Measurements from ENCODE around the gene RABEP1.
"Not testable (repeated sequence)": the region's sequence is repeated elsewhere in the genome, so short reads cannot be mapped to it uniquely, and the experiment has no call there.

The RABEP1 gene, protein sequence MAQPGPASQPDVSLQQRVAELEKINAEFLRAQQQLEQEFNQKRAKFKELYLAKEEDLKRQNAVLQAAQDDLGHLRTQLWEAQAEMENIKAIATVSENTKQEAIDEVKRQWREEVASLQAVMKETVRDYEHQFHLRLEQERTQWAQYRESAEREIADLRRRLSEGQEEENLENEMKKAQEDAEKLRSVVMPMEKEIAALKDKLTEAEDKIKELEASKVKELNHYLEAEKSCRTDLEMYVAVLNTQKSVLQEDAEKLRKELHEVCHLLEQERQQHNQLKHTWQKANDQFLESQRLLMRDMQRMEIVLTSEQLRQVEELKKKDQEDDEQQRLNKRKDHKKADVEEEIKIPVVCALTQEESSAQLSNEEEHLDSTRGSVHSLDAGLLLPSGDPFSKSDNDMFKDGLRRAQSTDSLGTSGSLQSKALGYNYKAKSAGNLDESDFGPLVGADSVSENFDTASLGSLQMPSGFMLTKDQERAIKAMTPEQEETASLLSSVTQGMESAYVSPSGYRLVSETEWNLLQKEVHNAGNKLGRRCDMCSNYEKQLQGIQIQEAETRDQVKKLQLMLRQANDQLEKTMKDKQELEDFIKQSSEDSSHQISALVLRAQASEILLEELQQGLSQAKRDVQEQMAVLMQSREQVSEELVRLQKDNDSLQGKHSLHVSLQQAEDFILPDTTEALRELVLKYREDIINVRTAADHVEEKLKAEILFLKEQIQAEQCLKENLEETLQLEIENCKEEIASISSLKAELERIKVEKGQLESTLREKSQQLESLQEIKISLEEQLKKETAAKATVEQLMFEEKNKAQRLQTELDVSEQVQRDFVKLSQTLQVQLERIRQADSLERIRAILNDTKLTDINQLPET

DNA sequence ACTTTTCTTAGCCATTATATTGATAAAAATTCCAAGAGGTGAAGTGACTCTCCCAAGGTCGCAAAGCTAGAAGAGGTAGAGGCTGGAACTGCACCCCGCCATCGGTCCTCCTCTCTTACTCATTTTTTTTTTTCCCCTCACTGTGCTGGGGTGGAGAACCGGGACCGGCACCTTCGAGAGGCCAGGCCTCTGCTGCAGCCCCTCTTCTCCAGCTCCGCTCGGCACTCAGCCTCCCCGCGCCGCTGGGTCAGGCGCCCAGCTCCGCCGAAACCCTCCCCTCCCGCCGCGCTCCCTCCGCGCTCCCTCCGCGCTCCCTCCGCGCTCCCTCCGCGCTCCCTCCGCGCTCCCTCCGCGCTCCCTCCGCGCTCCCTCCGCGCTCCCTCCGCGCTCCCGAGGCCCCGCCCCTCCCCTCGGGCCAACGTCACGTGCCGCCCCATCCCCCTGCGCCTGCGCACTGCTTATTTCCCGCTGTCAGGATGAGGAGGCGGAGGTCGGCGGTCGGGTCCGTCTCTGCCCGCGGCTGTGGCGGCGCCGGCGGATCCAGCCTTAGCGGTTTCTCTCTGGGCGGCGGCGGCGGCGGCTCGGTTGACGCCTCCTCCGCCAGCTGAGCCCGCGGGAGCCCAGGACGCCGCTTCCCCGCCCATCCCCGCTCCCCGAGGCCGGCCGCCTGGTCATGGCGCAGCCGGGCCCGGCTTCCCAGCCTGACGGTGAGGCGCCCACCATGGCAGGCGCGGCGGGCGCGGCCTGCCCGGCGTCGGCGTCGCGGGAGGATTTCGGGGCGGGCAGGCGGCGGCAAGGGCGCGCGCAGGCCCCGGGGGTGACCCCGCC, at the start of gene RABEP1:
TSS of gene RABEP1 (plus strand) at position 471 of the 828 bp plus-strand sequence. CDS start at position 674, 203 bp downstream.
- H3K27me3 Mint-ChIP-seq (ENCODE audit: low read depth): no peaks in the 10 kb centered on the region

DNA sequence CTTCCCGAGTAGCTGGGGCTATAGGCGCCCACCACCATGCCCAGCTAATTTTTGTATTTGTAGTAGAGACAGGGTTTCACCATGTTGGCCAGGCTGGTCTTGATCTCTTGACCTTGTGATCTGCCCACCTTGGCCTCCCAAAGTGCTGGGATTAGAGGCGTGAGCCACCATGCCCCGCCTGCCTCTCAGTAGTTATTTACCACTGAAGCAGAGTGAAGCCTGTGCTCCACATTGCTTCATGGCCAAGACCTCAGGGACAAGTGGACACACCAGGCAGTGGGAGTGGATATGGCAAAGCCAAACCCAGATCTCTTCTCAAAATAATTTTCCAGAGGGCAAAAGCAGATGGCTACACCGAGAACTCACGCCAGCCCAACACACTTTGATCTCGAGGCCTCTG, 48.6 kb upstream of the RABEP1 start:
- peaks cover 23% of the 10 kb centered on the region for H3K36me3 Mint-ChIP-seq (ENCODE audit: low read depth)
- not testable (repeated sequence) for H3K9me3 Mint-ChIP-seq; H3K4me1 Mint-ChIP-seq; H3K27ac Mint-ChIP-seq; H3K4me3 Mint-ChIP-seq; H3K27me3 Mint-ChIP-seq (ENCODE audit: low read depth)

More for the DNA sequence above, at the start of gene RABEP1:
- Mint-ChIP-seq H3K27ac (peak within 1 kb of the TSS; percentile 69 to 89 (median 82)), H3K9me3 (no peaks in the 10 kb centered on the region), H3K4me3 (peak within 1 kb of the TSS; percentile 87 to 92 (median 92)), H3K36me3 (ENCODE audit: low read depth) (peaks cover 9% of the 10 kb centered on the region), H3K4me1 (peaks cover 25% of the 10 kb centered on the region)
- TF ChIP-seq, protein P1, sequence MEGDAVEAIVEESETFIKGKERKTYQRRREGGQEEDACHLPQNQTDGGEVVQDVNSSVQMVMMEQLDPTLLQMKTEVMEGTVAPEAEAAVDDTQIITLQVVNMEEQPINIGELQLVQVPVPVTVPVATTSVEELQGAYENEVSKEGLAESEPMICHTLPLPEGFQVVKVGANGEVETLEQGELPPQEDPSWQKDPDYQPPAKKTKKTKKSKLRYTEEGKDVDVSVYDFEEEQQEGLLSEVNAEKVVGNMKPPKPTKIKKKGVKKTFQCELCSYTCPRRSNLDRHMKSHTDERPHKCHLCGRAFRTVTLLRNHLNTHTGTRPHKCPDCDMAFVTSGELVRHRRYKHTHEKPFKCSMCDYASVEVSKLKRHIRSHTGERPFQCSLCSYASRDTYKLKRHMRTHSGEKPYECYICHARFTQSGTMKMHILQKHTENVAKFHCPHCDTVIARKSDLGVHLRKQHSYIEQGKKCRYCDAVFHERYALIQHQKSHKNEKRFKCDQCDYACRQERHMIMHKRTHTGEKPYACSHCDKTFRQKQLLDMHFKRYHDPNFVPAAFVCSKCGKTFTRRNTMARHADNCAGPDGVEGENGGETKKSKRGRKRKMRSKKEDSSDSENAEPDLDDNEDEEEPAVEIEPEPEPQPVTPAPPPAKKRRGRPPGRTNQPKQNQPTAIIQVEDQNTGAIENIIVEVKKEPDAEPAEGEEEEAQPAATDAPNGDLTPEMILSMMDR (IDR thresholded peaks at IDR 0.05; ENCODE audit: unreplicated experiment in 3 of 3): peak; percentile 14 to 35 (median 24)

DNA sequence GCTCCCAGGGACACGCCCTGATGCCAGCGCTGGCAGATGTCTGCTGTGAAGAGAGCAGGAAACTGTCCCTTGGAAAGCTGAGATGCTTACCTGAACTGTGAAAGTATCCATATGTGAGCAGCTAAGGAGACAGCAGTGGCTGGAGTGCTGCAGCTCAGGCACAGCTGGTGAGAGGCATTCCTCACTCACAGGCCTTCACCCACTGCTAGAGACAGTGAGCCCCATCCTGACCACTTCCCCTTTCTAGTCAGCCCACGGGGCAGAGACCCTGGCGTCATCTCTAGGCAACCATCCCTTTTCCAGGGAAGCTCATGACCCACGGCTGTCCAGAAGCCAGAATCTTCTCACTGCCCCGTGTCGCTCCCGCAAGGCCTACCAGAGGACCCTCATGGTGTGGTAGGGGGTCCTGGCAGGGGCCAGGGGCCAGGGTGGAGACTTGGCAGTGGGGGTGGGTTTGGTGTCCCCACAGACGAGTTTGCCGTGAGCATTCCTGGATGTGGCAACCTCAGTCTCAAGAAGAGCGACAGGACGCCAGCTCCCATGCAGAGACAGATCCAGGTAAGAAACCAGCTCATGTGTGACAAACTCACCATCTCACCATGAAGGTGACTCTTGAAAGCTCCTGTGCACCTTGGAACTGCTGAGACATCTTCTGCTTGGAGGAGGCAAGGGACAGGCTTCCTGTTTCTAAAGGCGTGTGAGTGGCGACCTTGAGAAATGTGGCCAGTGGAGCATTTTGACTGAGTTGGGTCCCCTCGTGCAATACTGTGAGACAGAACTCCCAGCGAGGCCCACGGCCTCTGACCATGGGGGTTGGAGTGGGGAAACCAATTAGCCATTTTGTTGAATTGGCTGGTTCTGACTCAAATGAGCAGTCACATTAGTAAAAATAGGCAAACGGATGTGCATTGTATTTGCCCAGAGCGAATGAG, 47.2 kb upstream of the RABEP1 start, which contains the start of gene SCIMP:
TSS of gene SCIMP (minus strand) at position 216 of the 932 bp plus-strand sequence. CDS start at position 111, 105 bp downstream.
- Mint-ChIP-seq H3K27me3 (ENCODE audit: low read depth) (no peaks in the 10 kb centered on the region), H3K36me3 (ENCODE audit: low read depth) (peaks cover 14% of the 10 kb centered on the region), H3K27ac (no peak within 1 kb of the TSS), H3K4me1 (no peaks in the 10 kb centered on the region), H3K4me3 (no peak within 1 kb of the TSS), H3K9me3 (no peaks in the 10 kb centered on the region)
- TF ChIP-seq, protein P1 (IDR thresholded peaks at IDR 0.05; ENCODE audit: unreplicated experiment in 3 of 3): no peak

DNA sequence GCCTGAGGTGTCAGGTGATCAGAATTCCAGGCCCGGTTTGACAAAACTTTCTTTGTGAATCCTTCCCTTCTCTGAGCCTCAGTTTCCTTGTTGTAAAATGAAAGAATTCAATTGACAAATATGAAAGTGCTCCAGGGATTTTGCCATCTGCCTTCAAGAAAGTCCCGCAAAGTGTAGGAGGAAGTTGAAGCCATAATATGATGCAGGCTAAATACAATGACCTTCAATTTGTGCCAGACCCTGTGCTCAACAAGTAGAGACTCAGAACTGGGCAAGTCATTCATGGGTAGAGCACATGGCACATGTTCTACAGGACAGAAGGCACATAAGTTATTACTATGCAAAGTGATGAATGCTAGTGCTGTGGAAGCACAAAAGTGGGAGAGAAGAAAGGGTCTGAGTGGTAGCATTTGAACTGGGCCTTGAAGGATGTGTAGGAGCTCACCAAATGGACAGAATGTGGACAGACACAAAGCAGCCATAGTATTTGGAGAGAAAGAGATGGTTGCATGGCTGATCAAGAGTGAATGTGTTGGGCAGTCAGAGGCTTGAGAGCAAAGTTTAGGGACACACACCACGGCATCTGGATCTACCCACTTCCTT, 45.0 kb upstream of the RABEP1 start:
- H3K27me3 Mint-ChIP-seq (ENCODE audit: low read depth): no peaks in the 10 kb centered on the region
- H3K9me3 Mint-ChIP-seq: no peaks in the 10 kb centered on the region

DNA sequence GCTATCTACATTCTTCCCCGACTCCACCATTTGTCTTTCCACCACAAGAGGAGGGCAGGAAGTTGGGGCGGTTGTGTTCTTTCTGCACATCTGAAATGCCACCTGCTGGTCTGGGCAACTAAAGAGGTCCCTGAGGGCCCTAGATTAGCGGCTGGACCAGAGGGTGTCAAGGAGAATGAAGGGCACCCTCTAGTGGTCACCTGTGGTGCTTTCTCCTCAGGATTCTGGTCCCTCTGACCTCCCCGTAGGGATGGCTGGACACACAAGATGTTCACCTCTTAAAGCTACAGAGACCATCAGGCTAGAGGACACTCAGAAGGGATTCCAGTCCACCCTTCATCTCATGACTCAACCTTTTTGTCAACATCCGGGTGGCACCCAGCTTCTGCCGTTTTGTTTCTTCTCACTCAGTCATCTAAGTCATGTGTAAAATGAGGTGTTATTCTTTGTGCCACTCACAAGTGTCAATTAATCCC, 44.5 kb upstream of the RABEP1 start:
- Mint-ChIP-seq H3K27me3 (ENCODE audit: low read depth) (no peaks in the 10 kb centered on the region), H3K27ac (no peak overlapping the region), H3K36me3 (ENCODE audit: low read depth) (peaks cover 8% of the 10 kb centered on the region), H3K9me3 (no peaks in the 10 kb centered on the region), H3K4me1 (peaks cover 5% of the 10 kb centered on the region), H3K4me3 (no peak overlapping the region)
- TF ChIP-seq, protein P1 (IDR thresholded peaks at IDR 0.05; ENCODE audit: unreplicated experiment in 3 of 3): peak; percentile 14 to 41 (median 37)

More for the DNA sequence above, 45.0 kb upstream of the RABEP1 start:
- no peak overlapping the region for H3K27ac Mint-ChIP-seq
- TF ChIP-seq, protein P1 (IDR thresholded peaks at IDR 0.05; ENCODE audit: unreplicated experiment in 3 of 3): no peak
- H3K36me3 Mint-ChIP-seq (ENCODE audit: low read depth): peaks cover 8% of the 10 kb centered on the region
- peaks cover 2% of the 10 kb centered on the region for H3K4me1 Mint-ChIP-seq
- H3K4me3 Mint-ChIP-seq: no peak overlapping the region
